CD4-positive, alpha-beta T cell (primary cell): ENCODE data around the gene ARMH3. TPM values are rescaled to one million over a fixed set of nuclear protein-coding genes. Genes with fewer than 3 reads are reported as not detected.
A peak's percentile ranks its signal among the peaks of the same experiment; 100 is the strongest.

ENCODE experiments used
- ATAC-seq: fragments of 200-7000 bp; cut with Tn5 transposase; one replicate; pipeline ENCODE4 v1.10.0; 2022; ENCODE audit warnings: mild to moderate bottlenecking; ENCODE audit not compliant: poor library complexity
- CTCF ChIA-PET: fragments of 350-600 bp; sonication (Branson Sonifier 250); formaldehyde crosslinking; loops from one replicate; lab custom pipeline; 2021; ENCODE audit warnings: antibody characterized with exemption, inconsistent platforms; lab: Charles Lee
- POLR2A ChIA-PET: fragments of 350-600 bp; sonication (Branson Sonifier 250); formaldehyde crosslinking; loops from one replicate; lab custom pipeline; 2021; ENCODE audit warnings: antibody characterized with exemption, inconsistent platforms; lab: Charles Lee
- DNase-seq, 14 experiments: peaks; one replicate each; pipeline ENCODE4 v3.0.0-alpha.2; 2013 to 2020; ENCODE audit warnings: mixed read lengths in 2 of 14
- H3K27ac ChIP-seq, 2 donors: one replicate each; pipeline versions ENCODE4 v1.5.1 to v1.7.0; 2013; ENCODE audit warnings: low read length in 2 of 2, low read depth in 1 of 2, mild to moderate bottlenecking in 1 of 2
- H3K27me3 ChIP-seq, 2 experiments: 1 replicate in 1 of 2; 2 replicates in 1 of 2; pipeline versions ENCODE4 v1.6.1 to v1.7.0; 2013; ENCODE audit warnings: low read length in 2 of 2, control low read depth in 1 of 2, mild to moderate bottlenecking in 1 of 2, moderate library complexity in 1 of 2; ENCODE audit not compliant: insufficient read depth in 2 of 2, control insufficient read depth in 1 of 2
- H3K36me3 ChIP-seq: one replicate; pipeline ENCODE4 v1.6.1; 2013; ENCODE audit warnings: low read length, control low read depth; ENCODE audit not compliant: insufficient read depth
- H3K4me1 ChIP-seq: one replicate; pipeline ENCODE4 v1.6.1; 2013; ENCODE audit warnings: low read length, control low read depth; ENCODE audit not compliant: insufficient read depth
- H3K4me3 ChIP-seq: one replicate; pipeline ENCODE4 v1.5.1; 2013; ENCODE audit warnings: mild to moderate bottlenecking, low read length, moderate library complexity
- H3K9me3 ChIP-seq, 2 experiments: 1 replicate in 1 of 2; 2 replicates in 1 of 2; pipeline versions ENCODE4 v1.6.1 to v1.7.0; 2013; ENCODE audit warnings: low read length in 2 of 2, mild to moderate bottlenecking in 2 of 2, control low read depth in 1 of 2, moderate library complexity in 1 of 2; ENCODE audit not compliant: control insufficient read depth in 1 of 2, insufficient read depth in 1 of 2
- H3K27ac Mint-ChIP-seq: one replicate; pipeline ENCODE4 v1.8.0; 2020; ENCODE audit warnings: mixed read lengths
- H3K27me3 Mint-ChIP-seq: one replicate; pipeline ENCODE4 v1.8.0; 2021; ENCODE audit warnings: mixed read lengths
- H3K36me3 Mint-ChIP-seq: one replicate; pipeline ENCODE4 v1.8.0; 2021; ENCODE audit warnings: low read depth, mixed read lengths
- H3K4me1 Mint-ChIP-seq: one replicate; pipeline ENCODE4 v1.8.0; 2021; ENCODE audit warnings: low read depth, mixed read lengths
- H3K4me3 Mint-ChIP-seq: one replicate; pipeline ENCODE4 v1.8.0; 2020; ENCODE audit warnings: mild to moderate bottlenecking, mixed read lengths
- H3K9me3 Mint-ChIP-seq: one replicate; pipeline ENCODE4 v1.8.0; 2020; ENCODE audit warnings: mixed read lengths
- CTCF ChIP-seq: fragments of 200-600 bp; IDR thresholded peaks from one replicate; pipeline ENCODE4 v1.8.0; 2022; ENCODE audit warnings: antibody characterized with exemption, mild to moderate bottlenecking
- intact Hi-C, 2 experiments: fragments of 100-400 bp; cut with DNase I in 1 of 2; cut with micrococcal nuclease in 1 of 2; formaldehyde crosslinking; loops; one replicate each; pipeline versions ENCODE4 v1.15.1 to v1.9.0; 2023 to 2025; cut with DNase I, micrococcal nuclease
- total RNA-seq, 174 experiments: library from RNA in 2 of 174; stranded (reverse) in 2 of 174; gene quantifications; one replicate each; pipeline ENCODE4 v1.2.3 and lab custom pipeline; 2021 to 2026

The ARMH3 gene
- total RNA-seq, 2 experiments from 2014 or later, result 17.7 to 18.9 TPM

- no peaks in the 10 kb centered on the region for H3K9me3 Mint-ChIP-seq
- Histone ChIP-seq H3K4me1 (no peaks in the 10 kb centered on the region), H3K36me3 (peaks cover 10% of the 10 kb centered on the region), H3K9me3 (no peaks in the 10 kb centered on the region), H3K4me3 (no peak overlapping the region), H3K27me3 (no peaks in the 10 kb centered on the region), H3K27ac (no peak overlapping the region)
- no peaks in the 10 kb centered on the region for H3K27me3 Mint-ChIP-seq
- H3K4me1 Mint-ChIP-seq, result peaks cover 7% of the 10 kb centered on the region
- peaks cover 23% of the 10 kb centered on the region for H3K36me3 Mint-ChIP-seq
- TF ChIP-seq CTCF, result no peak
- no peak overlapping the region for H3K4me3 Mint-ChIP-seq
- intact Hi-C loops, result no loop called here
- ATAC-seq (no peak), DNase-seq (no peak)
- CTCF ChIA-PET, result interaction anchor here (0.7 to 2.0 kb wide), 5 partner anchors 10 to 72 kb away, joined by 3 to 6 read pairs (median 4); no protein-coding TSS in a partner anchor
- POLR2A ChIA-PET, result no interaction called here
- H3K27ac Mint-ChIP-seq, result no peak overlapping the region
Observed at GRCh38 chr10:101912561-101913179, 143.3 kb downstream of the ARMH3 start.

GRCh38 chr10:101906586-101907183, 149.3 kb downstream of the ARMH3 start:
- H3K27me3 ChIP-seq, result no peaks in the 10 kb centered on the region
- Mint-ChIP-seq H3K9me3 (no peaks in the 10 kb centered on the region), H3K27me3 (no peaks in the 10 kb centered on the region), H3K4me1 (peaks cover 14% of the 10 kb centered on the region), H3K27ac (peak overlapping the region; percentile 31), H3K4me3 (no peak overlapping the region), H3K36me3 (peaks cover 34% of the 10 kb centered on the region)
- H3K4me3 ChIP-seq, result no peak overlapping the region
- H3K9me3 ChIP-seq, result no peaks in the 10 kb centered on the region
- CTCF ChIA-PET, result interaction anchor here (0.5 kb wide), 1 partner anchor 70 kb away, joined by 3 read pairs; no protein-coding TSS in a partner anchor
- H3K27ac ChIP-seq, result no peak overlapping the region
- peak; percentile 56 for ATAC-seq
- H3K36me3 ChIP-seq, result peaks cover 16% of the 10 kb centered on the region
- POLR2A ChIA-PET, result interaction anchor here (0.7 to 1.2 kb wide), 2 partner anchors 13 to 1586 kb away, joined by 3 read pairs; no protein-coding TSS in a partner anchor
- no peak for TF ChIP-seq CTCF
- no peaks in the 10 kb centered on the region for H3K4me1 ChIP-seq
- DNase-seq, result peak in 1 of 14 experiments; percentile 7
- intact Hi-C loops, result no loop called here

- H3K27me3 ChIP-seq, result no peaks in the 10 kb centered on the region
- peaks cover 32% of the 10 kb centered on the region for H3K36me3 Mint-ChIP-seq
- ATAC-seq, result no peak
- peaks cover 17% of the 10 kb centered on the region for H3K4me1 Mint-ChIP-seq
- H3K9me3 ChIP-seq, result no peaks in the 10 kb centered on the region
- no peaks in the 10 kb centered on the region for H3K27me3 Mint-ChIP-seq
- no peak overlapping the region for H3K4me3 Mint-ChIP-seq
- H3K9me3 Mint-ChIP-seq, result no peaks in the 10 kb centered on the region
- intact Hi-C loops, result no loop called here
- no peak for DNase-seq
- no peak overlapping the region for H3K4me3 ChIP-seq
- H3K36me3 ChIP-seq, result peaks cover 9% of the 10 kb centered on the region
- H3K4me1 ChIP-seq, result no peaks in the 10 kb centered on the region
- no peak overlapping the region for H3K27ac ChIP-seq
- no peak for TF ChIP-seq CTCF
- H3K27ac Mint-ChIP-seq, result no peak overlapping the region
- ChIA-PET CTCF (interaction anchor here (0.7 kb wide), 1 partner anchor 74 kb away, joined by 3 read pairs; no protein-coding TSS in a partner anchor), POLR2A (no interaction called here)
Observed at GRCh38 chr10:101905251-101905650, 150.7 kb downstream of the ARMH3 start.
